Omental fat pad (tissue), 4 donors: Measurements from ENCODE around the gene SLC32A1. TPM values are rescaled to one million over a fixed set of nuclear protein-coding genes. Genes with fewer than 3 reads are reported as not detected.

Experiments used
- ATAC-seq: fragments of 150-250 bp; one replicate; pipeline ENCODE4 v1.9.1; 2016; ENCODE audit warnings: mild to moderate bottlenecking, moderate library complexity; ENCODE audit not compliant: low FRiP score
- DNase-seq: peaks from one replicate; pipeline ENCODE4 v3.0.0-alpha.2; 2019; ENCODE audit warnings: low spot score
- total RNA-seq, 4 donors: library from RNA; depleted of rRNA; stranded (reverse); fragments of >200 nt; gene quantifications; one replicate each; pipeline ENCODE4 v1.1.0, GENCODE V29; 2016
- TF ChIP-seq, protein P1 (sequence below), 3 donors: fragments of 450-650 bp; IDR thresholded peaks; one replicate each; pipeline ENCODE4 v1.5.1; 2016 to 2017; ENCODE audit warnings: antibody characterized with exemption in 3 of 3, mild to moderate bottlenecking in 3 of 3, moderate library complexity in 2 of 3

The SLC32A1 gene
- total RNA-seq, 4 donors from 2014 or later = not detected

DNA sequence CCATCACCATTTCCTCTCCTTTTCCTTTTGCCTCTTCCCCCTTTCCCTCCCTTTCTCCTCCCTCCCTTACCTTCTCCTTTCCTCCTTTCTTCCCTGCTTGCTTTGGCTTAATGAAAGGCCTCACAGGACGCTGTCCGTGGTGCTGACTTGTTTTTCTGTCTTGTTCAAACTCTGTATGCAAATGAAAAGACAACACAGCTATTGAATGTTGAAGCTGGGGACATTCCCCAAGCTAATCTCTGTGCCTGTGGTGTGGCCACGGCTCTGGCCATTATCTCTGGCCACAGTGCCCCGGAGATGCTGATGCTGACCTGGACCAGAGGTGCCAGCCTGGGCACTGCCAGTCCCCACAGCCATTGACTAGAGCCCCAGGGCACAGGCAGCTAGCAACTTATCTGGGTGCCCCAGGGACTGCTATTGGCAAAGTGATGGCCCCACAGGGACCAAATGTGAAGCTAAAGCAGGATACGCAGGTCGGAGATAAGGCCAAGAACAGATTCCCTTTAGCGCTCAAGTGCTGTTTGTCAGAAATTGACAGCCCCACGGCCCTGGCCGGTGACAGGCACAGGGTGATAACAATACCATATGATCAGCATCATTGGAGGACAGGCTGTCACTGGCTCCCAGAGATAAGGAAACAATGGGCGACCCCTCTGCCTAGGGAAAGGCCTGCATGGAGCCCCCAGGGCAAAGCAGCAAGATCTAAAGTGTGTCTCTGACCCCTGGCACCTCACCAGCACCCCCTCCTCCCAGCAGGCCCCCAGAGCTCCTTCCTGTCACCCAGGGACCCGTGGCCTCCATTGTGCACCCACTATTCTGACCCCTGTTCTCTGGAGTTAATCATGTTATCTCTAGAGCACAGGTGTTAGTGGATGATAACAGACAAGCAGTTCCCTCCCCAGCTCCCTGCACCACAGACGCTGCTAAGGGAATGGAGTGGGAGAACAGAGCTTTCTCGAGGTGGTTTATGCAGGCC is 31.6 kb upstream of the SLC32A1 start:
- TF ChIP-seq, protein P1, sequence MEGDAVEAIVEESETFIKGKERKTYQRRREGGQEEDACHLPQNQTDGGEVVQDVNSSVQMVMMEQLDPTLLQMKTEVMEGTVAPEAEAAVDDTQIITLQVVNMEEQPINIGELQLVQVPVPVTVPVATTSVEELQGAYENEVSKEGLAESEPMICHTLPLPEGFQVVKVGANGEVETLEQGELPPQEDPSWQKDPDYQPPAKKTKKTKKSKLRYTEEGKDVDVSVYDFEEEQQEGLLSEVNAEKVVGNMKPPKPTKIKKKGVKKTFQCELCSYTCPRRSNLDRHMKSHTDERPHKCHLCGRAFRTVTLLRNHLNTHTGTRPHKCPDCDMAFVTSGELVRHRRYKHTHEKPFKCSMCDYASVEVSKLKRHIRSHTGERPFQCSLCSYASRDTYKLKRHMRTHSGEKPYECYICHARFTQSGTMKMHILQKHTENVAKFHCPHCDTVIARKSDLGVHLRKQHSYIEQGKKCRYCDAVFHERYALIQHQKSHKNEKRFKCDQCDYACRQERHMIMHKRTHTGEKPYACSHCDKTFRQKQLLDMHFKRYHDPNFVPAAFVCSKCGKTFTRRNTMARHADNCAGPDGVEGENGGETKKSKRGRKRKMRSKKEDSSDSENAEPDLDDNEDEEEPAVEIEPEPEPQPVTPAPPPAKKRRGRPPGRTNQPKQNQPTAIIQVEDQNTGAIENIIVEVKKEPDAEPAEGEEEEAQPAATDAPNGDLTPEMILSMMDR (IDR thresholded peaks at IDR 0.05) = no peak
- DNase-seq (no peak), ATAC-seq (no peak)

DNA sequence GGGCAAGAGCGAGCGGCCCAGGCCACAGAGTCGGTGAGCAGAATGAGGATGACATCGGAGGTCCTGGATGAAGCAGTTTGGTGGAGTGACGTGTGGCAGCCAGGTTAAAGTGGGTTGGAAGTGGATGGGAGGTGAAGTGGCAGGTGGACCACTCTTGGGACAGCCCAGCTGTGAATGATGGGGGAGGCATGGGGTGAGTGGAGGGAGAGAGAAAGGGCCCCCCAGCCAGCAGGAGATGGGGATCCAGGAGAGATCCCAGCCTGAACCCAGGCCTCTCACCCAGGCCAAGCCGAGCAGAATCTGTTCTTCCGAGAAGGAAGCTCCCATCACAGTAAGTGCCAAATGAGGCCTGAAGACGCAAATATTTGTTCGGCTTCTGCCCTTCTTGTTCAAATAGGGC is 27.0 kb upstream of the SLC32A1 start:
- TF ChIP-seq, protein P1 (IDR thresholded peaks at IDR 0.05) = no peak
- DNase-seq (no peak), ATAC-seq (no peak)

DNA sequence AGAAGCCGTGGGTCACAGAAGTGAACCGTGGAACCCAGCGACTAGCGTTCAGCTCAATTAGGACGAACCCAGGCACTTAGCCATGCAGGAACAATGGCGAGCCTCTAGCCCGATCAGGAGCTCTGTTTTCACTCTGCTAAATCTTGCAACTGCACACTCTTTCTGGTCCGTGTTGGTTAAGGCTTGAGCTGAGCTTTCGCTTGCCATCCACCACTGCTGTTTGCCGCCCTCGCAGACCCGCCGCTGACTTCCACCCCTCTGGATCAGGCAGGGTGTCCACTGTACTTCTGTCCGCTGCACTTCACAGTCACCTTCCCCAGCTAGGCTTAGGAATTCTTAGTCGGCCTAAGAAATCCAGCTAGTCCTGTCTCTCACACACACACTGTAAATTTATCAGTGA is 25.7 kb upstream of the SLC32A1 start:
- DNase-seq = no peak
- TF ChIP-seq, protein P1 (IDR thresholded peaks at IDR 0.05) = no peak
- ATAC-seq = no peak

DNA sequence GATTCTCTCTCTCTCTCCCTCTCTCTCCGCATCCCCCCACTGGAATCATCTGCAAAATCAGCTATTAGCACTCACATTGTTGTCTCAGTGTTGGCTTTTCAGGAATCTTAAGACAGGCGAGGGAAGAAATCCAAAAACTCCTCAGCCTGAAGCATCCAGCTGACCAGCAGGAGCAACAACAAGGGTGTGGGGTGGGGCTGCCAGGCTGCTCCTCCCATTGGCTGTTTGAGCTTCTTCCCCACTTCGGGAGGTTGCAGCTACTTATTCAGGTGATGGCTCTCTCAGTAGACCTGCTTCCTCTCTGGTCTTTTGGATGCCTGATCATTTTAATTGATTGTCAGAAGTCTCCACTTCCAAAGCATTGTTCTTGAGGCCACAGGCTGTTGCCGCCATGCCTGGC is 24.1 kb upstream of the SLC32A1 start:
- TF ChIP-seq, protein P1 (IDR thresholded peaks at IDR 0.05) = no peak
- DNase-seq = no peak
- no peak for ATAC-seq

DNA sequence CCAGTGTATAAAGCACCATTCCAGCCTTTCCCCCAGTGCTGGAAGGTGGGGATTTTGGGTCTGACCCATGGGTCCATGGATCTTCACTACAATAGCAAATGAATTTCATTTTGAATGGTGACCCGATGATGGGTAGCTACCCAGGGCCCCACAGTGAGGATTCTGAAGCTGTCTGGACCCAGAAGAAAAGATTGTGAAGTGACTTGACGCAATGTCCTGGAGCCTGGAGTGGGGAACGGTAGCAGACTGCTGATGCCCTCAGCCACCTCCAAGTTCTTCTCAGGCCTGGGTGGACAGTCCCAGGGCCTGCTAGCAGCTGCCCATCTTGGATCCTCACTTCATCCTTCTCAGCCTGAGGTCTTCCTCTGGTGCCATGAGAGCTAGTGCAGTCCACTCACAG is 23.4 kb upstream of the SLC32A1 start:
- ATAC-seq (no peak), DNase-seq (no peak)
- TF ChIP-seq, protein P1 (IDR thresholded peaks at IDR 0.05) = no peak

DNA sequence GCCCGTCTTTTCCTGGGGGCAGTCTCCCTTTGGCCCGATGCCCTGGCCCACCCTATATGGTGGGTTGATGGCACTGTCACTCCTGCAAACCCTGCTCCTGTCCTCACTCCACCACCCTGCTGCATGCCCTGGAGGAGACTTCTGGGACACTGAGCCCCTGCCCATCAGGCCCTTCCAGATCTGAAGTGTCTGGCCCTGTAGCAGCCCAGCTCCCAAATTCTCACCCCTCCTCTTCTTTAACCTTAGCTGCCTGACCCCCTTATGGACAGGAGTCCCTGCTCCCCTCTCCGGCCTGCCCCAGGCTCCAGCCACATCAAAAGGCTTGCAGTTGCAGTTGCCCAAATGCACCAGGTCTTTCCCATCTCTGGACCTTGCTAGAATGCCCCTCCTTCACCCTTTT is 20.8 kb upstream of the SLC32A1 start:
- TF ChIP-seq, protein P1 (IDR thresholded peaks at IDR 0.05) = no peak
- ATAC-seq = no peak
- DNase-seq = no peak

DNA sequence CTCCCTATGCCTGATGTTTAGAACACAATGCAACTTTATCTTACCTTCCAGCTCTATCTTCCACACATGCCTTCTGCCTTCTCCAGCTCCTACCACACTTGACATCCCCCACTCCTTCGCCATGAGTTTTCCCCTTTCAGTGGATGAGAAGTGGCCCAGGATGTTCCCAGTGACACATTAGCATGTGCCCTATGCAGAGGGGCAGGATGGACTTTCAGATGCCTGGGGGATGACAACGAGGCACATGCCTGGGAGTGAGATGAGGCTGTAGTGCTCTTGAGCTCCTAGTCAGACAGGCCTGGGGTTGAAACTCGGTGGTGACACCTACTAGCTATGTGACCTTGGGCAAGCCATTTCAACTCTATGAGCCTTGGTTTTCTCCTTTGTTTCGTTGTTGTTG is 20.1 kb upstream of the SLC32A1 start:
- TF ChIP-seq, protein P1 (IDR thresholded peaks at IDR 0.05) = no peak
- DNase-seq = no peak

More for the DNA sequence above, 20.1 kb upstream of the SLC32A1 start:
- no peak for ATAC-seq
